Uterine smooth muscle cell (primary cell): Measurements from ENCODE around the gene TC2N. TPM values are rescaled to one million over a fixed set of nuclear protein-coding genes. Genes with fewer than 3 reads are reported as not detected.

Experiments
- total RNA-seq: library from RNA; depleted of rRNA; stranded (reverse); fragments of >200 nt; gene quantifications from 2 replicates; pipeline ENCODE4 v1.2.3, GENCODE V29; 2014

The TC2N gene
- total RNA-seq, result 0.77 and 1.4 TPM in 2 replicates

DNA sequence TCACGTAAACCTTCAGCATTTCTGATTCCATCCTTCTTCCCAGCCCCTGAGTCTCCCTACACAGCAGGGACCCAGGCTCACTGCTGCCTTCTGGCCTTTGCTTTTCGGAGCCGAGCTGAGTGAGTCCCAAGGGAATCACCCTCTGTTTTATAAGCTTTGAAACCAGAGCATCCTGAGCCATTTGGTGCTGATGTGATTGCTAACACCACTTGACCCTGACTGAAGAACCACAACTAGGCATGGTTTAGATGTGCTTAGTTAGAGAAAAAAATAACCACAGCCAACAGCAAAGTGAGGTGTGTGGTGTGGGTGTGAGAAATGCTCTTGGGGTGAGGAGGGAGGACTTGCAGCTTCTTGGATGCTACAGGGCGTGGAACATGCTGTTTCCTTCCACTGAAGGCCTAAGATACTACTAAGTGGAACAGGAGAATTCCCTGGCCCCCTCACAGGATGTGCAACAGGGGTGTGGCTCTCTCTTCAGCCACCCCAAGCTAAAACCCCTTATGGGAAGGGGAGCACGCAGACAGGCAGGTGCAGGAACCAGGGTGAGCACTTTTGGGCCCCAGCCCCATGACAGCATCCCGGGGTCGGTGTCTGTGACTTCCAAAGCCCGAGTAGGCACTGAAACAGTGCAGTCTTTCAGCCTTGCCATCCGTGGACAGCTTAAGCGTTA, at the start of gene TC2N:
Gene TC2N, minus strand, starts transcription at position 221 of the 673 bp plus-strand sequence. CDS start 53,767 bp downstream, outside the sequence.

DNA sequence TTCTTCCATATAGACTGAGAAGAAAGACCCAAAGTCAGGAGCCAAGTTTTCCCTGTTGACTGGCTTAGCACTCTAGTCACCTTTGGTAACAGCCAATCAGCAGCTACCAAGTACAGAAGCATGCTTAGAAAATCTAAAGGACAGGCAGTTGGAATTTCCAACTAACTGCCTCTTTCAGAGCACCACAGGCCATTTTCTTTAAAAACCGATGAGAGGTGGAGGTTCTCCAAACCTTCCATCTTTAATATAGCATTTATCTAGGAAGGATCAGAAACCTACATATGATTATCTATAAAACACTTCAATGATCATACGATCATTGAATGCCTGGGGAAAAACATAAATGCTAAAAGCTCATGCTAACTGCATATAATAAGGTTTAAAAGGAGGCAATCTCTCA, 135.3 kb downstream of the TC2N start, which contains the start of gene CATSPERB:
Gene CATSPERB, minus strand, starts transcription at position 101 of the 400 bp plus-strand sequence. CDS start 2,607 bp downstream, outside the sequence.

Other genes starting within 250 kb of the TC2N start
- gene CATSPERB, start 135.4 kb downstream of the TC2N start, total RNA-seq, result 0.11 and 0.12 TPM in 2 replicates
- gene FBLN5, start 80.2 kb upstream of the TC2N start, total RNA-seq, result 25.0 and 47.2 TPM in 2 replicates
- gene TRIP11, start 172.5 kb upstream of the TC2N start, total RNA-seq, result 38.7 and 42.7 TPM in 2 replicates
- gene ATXN3, start 239.0 kb upstream of the TC2N start, total RNA-seq, result 48.2 and 57.8 TPM in 2 replicates